ENCODE data around the gene ANK2.

GRCh38 chr4:113131621-113132020 lies 82.2 kb downstream of the ANK2 start:
- TF ChIP-seq CTCF (IDR thresholded peaks at IDR 0.05) (no peak), EP300 (IDR thresholded peaks at IDR 0.05) (no peak), POLR2AphosphoS5 (IDR thresholded peaks at IDR 0.05) (no peak), POLR2A (IDR thresholded peaks at IDR 0.05) (no peak)

Measured in upper lobe of left lung (tissue), 4 donors.